Loucy (cell line): ENCODE data around the gene QRFPR.

ENCODE experiments used
- H2AFZ ChIP-seq: fragments of 200-600 bp; sonication (generic); 2 replicates; pipeline ENCODE4 v1.6.0; 2016; ENCODE audit warnings: antibody characterized with exemption, mild to moderate bottlenecking, low read length, moderate library complexity
- H3F3A ChIP-seq: fragments of 200-600 bp; 2 replicates; pipeline ENCODE4 v1.6.0; 2016; ENCODE audit warnings: antibody characterized with exemption, low read depth, mild to moderate bottlenecking
- H3K27me3 ChIP-seq: fragments of 200-600 bp; sonication (generic); 2 replicates; pipeline ENCODE4 v1.6.1; 2014; ENCODE audit warnings: low read length, mild to moderate bottlenecking; ENCODE audit not compliant: insufficient read depth, poor library complexity, severe bottlenecking
- H3K36me3 ChIP-seq: fragments of 200-600 bp; sonication (generic); 2 replicates; pipeline ENCODE4 v1.6.1; 2016; ENCODE audit warnings: low read length; ENCODE audit not compliant: insufficient read depth
- H3K4me1 ChIP-seq: fragments of 200-600 bp; sonication (generic); 2 replicates; pipeline ENCODE4 v1.5.1; 2014; ENCODE audit warnings: low read length, mild to moderate bottlenecking; ENCODE audit not compliant: insufficient read depth, poor library complexity, severe bottlenecking
- H3K4me2 ChIP-seq: fragments of 200-600 bp; sonication (generic); 2 replicates; pipeline ENCODE4 v1.6.0; 2014; ENCODE audit warnings: antibody characterized with exemption, low read length, low read depth, mild to moderate bottlenecking; ENCODE audit not compliant: poor library complexity, severe bottlenecking
- H3K4me3 ChIP-seq: fragments of 200-600 bp; sonication (generic); 2 replicates; pipeline ENCODE4 v1.5.1; 2014; ENCODE audit warnings: low read length, mild to moderate bottlenecking, mixed read lengths; ENCODE audit not compliant: poor library complexity, severe bottlenecking
- H3K79me2 ChIP-seq: fragments of 200-600 bp; sonication (generic); 2 replicates; pipeline ENCODE4 v1.6.1; 2014; ENCODE audit warnings: low read length; ENCODE audit not compliant: insufficient read depth
- H3K9ac ChIP-seq: fragments of 200-600 bp; sonication (generic); 2 replicates; pipeline ENCODE4 v1.6.0; 2014; ENCODE audit warnings: mild to moderate bottlenecking, low read depth, low read length, moderate library complexity; ENCODE audit not compliant: poor library complexity, severe bottlenecking
- H3K9me2 ChIP-seq: fragments of 200-600 bp; sonication (generic); replicated peaks from 2 replicates; pipeline ENCODE4 v1.6.1; 2016; ENCODE audit warnings: low read depth, low read length, mixed read lengths
- H3K9me3 ChIP-seq: fragments of 200-600 bp; sonication (generic); 2 replicates; pipeline ENCODE4 v1.6.1; 2014; ENCODE audit warnings: mild to moderate bottlenecking, antibody characterized with exemption, low read length, low read depth; ENCODE audit not compliant: insufficient read depth
- H4K20me1 ChIP-seq: fragments of 200-600 bp; sonication (generic); 2 replicates; pipeline ENCODE4 v1.6.0; 2014; ENCODE audit warnings: antibody characterized with exemption, low read length, mild to moderate bottlenecking; ENCODE audit not compliant: insufficient read depth, poor library complexity, severe bottlenecking
- EZH2phosphoT487 ChIP-seq: fragments of 200-600 bp; IDR thresholded peaks from 2 replicates; pipeline ENCODE4 v1.6.1; 2018; ENCODE audit warnings: antibody characterized with exemption, mild to moderate bottlenecking, moderate library complexity, borderline replicate concordance
- TF ChIP-seq, protein P1 (sequence below): fragments of 200-600 bp; sonication (generic); conservative IDR thresholded peaks from 2 replicates; pipeline ENCODE4 v1.5.1; 2014; ENCODE audit warnings: mild to moderate bottlenecking, antibody characterized with exemption, low read length

QRFPR gene

DNA sequence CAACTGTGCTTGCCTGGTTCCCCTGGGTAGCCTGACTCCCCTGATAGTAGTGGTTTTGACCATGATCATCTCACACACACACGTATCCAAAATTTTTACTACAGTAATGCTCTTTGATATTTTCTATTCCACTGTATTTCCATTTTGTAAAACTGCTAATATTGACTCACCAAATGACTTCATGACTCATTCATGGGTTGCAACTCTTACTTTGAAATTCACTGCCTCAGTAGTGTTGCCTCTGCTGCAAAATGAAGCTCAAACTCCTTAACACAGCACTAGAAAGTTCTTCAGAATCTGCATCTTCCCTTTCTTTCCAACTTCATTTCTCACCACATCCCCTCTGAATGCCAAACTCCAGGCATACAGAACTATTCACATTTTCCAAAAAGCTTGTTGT, 20.3 kb downstream of the QRFPR start:
- Histone ChIP-seq H3K36me3 (no peaks in the 10 kb centered on the region), H3K4me3 (no peak overlapping the region), H3K4me1 (peaks cover 9% of the 10 kb centered on the region), H2AFZ (no peak overlapping the region), H3F3A (no peaks in the 10 kb centered on the region), H3K4me2 (no peak overlapping the region), H3K79me2 (no peaks in the 10 kb centered on the region), H3K9ac (no peak overlapping the region), H3K27me3 (no peaks in the 10 kb centered on the region), H4K20me1 (no peaks in the 10 kb centered on the region), H3K9me3 (no peaks in the 10 kb centered on the region), H3K9me2 (no peaks in the 10 kb centered on the region)
- TF ChIP-seq EZH2phosphoT487: no peak

DNA sequence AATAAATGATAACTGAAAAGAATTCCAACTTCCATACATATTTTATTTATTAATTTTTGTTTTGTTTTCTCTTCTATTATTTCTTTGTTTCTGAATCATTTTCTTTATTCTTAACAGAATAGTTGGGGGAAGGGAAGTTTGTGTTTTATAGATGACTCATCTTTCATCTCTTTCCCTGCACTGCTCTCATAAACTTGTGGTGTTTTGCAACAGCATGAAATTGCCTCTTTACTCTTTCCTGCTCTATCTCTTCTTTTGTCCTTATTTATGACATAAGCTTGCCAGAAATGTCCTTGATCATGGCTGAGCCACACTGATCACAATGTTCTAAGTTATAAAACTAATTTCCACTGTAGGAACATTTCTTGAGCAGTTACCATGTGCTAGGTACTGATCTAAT, 22.3 kb downstream of the QRFPR start:
- Histone ChIP-seq H2AFZ (no peak overlapping the region), H3K4me3 (no peak overlapping the region), H3K9ac (no peak overlapping the region), H3K4me2 (no peak overlapping the region), H3K9me2 (no peaks in the 10 kb centered on the region), H3K27me3 (no peaks in the 10 kb centered on the region), H4K20me1 (no peaks in the 10 kb centered on the region), H3K36me3 (no peaks in the 10 kb centered on the region), H3K9me3 (no peaks in the 10 kb centered on the region), H3K4me1 (peaks cover 11% of the 10 kb centered on the region), H3F3A (no peaks in the 10 kb centered on the region), H3K79me2 (no peaks in the 10 kb centered on the region)
- TF ChIP-seq EZH2phosphoT487: no peak
- TF ChIP-seq, protein P1, sequence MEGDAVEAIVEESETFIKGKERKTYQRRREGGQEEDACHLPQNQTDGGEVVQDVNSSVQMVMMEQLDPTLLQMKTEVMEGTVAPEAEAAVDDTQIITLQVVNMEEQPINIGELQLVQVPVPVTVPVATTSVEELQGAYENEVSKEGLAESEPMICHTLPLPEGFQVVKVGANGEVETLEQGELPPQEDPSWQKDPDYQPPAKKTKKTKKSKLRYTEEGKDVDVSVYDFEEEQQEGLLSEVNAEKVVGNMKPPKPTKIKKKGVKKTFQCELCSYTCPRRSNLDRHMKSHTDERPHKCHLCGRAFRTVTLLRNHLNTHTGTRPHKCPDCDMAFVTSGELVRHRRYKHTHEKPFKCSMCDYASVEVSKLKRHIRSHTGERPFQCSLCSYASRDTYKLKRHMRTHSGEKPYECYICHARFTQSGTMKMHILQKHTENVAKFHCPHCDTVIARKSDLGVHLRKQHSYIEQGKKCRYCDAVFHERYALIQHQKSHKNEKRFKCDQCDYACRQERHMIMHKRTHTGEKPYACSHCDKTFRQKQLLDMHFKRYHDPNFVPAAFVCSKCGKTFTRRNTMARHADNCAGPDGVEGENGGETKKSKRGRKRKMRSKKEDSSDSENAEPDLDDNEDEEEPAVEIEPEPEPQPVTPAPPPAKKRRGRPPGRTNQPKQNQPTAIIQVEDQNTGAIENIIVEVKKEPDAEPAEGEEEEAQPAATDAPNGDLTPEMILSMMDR: no peak

DNA sequence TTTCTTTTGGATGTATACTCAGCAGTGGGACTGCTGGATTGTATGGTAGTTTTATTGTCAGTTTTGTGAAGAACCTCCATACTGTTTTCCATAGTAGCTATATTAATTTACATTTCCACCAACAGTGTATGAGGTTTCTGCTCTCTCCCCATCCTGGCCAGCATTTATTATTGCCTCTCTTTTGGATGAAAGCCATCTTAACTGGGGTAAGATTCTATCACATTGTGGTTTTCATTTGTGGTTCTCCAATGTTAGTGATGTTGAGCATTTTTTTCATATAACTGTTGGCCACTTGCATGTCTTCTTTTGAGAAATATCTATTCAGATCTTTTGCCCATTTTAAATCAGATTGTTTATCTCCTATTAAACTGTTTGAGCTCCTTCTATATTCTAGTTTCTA, 27.6 kb downstream of the QRFPR start:
- no peaks in the 10 kb centered on the region for H4K20me1 ChIP-seq
- no peaks in the 10 kb centered on the region for H3K36me3 ChIP-seq
- H3K79me2 ChIP-seq: no peaks in the 10 kb centered on the region
- TF ChIP-seq EZH2phosphoT487: no peak
- TF ChIP-seq, protein P1: no peak
- H3K4me1 ChIP-seq: peaks cover 8% of the 10 kb centered on the region
- no peaks in the 10 kb centered on the region for H3K9me2 ChIP-seq
- no peaks in the 10 kb centered on the region for H3K27me3 ChIP-seq
- H3K4me3 ChIP-seq: no peak overlapping the region
- H3K9me3 ChIP-seq: no peaks in the 10 kb centered on the region
- no peaks in the 10 kb centered on the region for H3F3A ChIP-seq
- H2AFZ ChIP-seq: no peak overlapping the region
- peak overlapping the region; percentile 22 for H3K4me2 ChIP-seq
- no peak overlapping the region for H3K9ac ChIP-seq

DNA sequence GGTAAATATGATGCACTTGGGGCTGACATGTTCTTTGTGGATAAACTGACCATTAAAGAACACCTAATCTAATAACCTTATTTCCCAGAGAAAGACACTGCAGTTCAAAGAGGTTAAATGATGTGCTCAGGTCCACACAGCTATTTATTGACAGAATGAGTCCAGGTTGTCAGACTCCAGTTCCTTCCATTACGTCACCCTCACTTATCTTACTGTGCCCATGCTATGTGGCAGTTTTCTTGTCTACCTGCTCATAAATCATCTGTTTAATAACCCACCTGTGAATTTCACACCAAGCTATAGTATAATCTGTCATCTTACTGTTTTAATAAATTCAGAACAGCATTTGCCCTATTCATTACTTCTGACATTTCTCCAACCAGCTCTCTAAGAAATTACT, 36.7 kb downstream of the QRFPR start:
- no peak overlapping the region for H3K4me3 ChIP-seq
- H2AFZ ChIP-seq: no peak overlapping the region
- no peaks in the 10 kb centered on the region for H3K9me3 ChIP-seq
- H3K9me2 ChIP-seq: no peaks in the 10 kb centered on the region
- no peaks in the 10 kb centered on the region for H3K4me1 ChIP-seq
- H3K79me2 ChIP-seq: no peaks in the 10 kb centered on the region
- H4K20me1 ChIP-seq: no peaks in the 10 kb centered on the region
- no peak overlapping the region for H3K4me2 ChIP-seq
- TF ChIP-seq, protein P1: no peak
- no peak for TF ChIP-seq EZH2phosphoT487
- no peak overlapping the region for H3K9ac ChIP-seq
- H3F3A ChIP-seq: no peaks in the 10 kb centered on the region
- no peaks in the 10 kb centered on the region for H3K36me3 ChIP-seq
- no peaks in the 10 kb centered on the region for H3K27me3 ChIP-seq
